Vagina (tissue), 2 donors: ENCODE data around the gene SMIM12. TPM values are rescaled to one million over a fixed set of nuclear protein-coding genes. Genes with fewer than 3 reads are reported as not detected.
A peak's percentile ranks its signal among the peaks of the same experiment; 100 is the strongest.

Source experiments
- DNase-seq, 2 donors: peaks; one replicate each; pipeline ENCODE4 v3.0.0-alpha.2; 2017; ENCODE audit errors: extremely low spot score in 2 of 2
- H3K27ac ChIP-seq: fragments of 200-600 bp; sonication (generic); one replicate; pipeline ENCODE4 v1.5.1; 2019
- H3K27me3 ChIP-seq: fragments of 200-600 bp; sonication (generic); one replicate; pipeline ENCODE4 v1.5.1; 2019
- H3K36me3 ChIP-seq, 2 donors: fragments of 200-600 bp; sonication (generic); one replicate each; pipeline ENCODE4 v1.5.1; 2017 to 2019
- H3K4me1 ChIP-seq: fragments of 200-600 bp; sonication (generic); one replicate; pipeline ENCODE4 v1.5.1; 2019
- H3K4me3 ChIP-seq, 2 donors: fragments of 200-600 bp; sonication (generic); 1 replicate in 1 of 2; 2 replicates in 1 of 2; pipeline ENCODE4 v1.5.1; 2016 to 2019
- H3K9me3 ChIP-seq: fragments of 200-600 bp; sonication (generic); one replicate; pipeline ENCODE4 v1.5.1; 2019
- POLR2A ChIP-seq, 2 donors: fragments of 450-650 bp; IDR thresholded peaks; one replicate each; pipeline ENCODE4 v1.6.1; 2017; ENCODE audit warnings: antibody characterized with exemption in 2 of 2, mild to moderate bottlenecking in 2 of 2, moderate library complexity in 2 of 2
- POLR2AphosphoS5 ChIP-seq, 2 donors: sonication (generic); formaldehyde crosslinking; IDR thresholded peaks; one replicate each; pipeline ENCODE4 v1.9.0; 2017; ENCODE audit warnings: antibody characterized with exemption in 2 of 2, mild to moderate bottlenecking in 2 of 2, low read depth in 1 of 2; ENCODE audit not compliant: insufficient read depth in 1 of 2
- intact Hi-C: fragments of 100-400 bp; cut with DNase I; formaldehyde crosslinking; loops from one replicate; pipeline ENCODE4 v1.15.1; 2023
- total RNA-seq: library from RNA; depleted of rRNA; stranded (reverse); fragments of >200 nt; gene quantifications from one replicate; pipeline ENCODE4 v1.2.3, GENCODE V29; 2016
- TF ChIP-seq, protein P1 (sequence below), 3 experiments: fragments of 450-650 bp in 2 of 3; fragments of 200-600 bp in 1 of 3; sonication (generic) in 1 of 3; IDR thresholded peaks; one replicate each; pipeline ENCODE4 v1.5.1; 2017 to 2019; ENCODE audit warnings: antibody characterized with exemption in 3 of 3, mild to moderate bottlenecking in 2 of 3, moderate library complexity in 2 of 3

Gene SMIM12
- total RNA-seq, 1 donor from 2014 or later: 36.6 TPM

DNA sequence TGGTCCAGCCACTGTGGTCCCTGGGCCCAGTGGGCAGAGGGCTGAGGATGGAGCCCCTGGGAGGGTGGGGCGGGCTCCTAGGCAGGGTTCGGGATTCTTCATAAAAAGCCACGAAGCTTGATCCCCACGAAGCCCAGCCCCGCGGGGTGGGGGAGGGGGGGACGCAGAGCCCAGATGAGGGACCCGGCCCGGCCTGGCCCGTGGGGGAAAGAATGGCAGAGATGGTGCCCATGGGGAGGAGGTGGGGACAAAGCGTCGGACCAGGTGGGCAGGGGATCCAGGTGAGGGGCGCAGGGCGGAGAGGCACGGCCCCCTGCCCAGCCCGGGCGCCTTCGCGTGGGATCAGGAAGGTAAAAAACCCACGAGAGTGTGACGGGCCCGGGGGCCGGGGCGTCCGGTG lies 6.0 kb upstream of the SMIM12 start:
- TF ChIP-seq, protein P1, sequence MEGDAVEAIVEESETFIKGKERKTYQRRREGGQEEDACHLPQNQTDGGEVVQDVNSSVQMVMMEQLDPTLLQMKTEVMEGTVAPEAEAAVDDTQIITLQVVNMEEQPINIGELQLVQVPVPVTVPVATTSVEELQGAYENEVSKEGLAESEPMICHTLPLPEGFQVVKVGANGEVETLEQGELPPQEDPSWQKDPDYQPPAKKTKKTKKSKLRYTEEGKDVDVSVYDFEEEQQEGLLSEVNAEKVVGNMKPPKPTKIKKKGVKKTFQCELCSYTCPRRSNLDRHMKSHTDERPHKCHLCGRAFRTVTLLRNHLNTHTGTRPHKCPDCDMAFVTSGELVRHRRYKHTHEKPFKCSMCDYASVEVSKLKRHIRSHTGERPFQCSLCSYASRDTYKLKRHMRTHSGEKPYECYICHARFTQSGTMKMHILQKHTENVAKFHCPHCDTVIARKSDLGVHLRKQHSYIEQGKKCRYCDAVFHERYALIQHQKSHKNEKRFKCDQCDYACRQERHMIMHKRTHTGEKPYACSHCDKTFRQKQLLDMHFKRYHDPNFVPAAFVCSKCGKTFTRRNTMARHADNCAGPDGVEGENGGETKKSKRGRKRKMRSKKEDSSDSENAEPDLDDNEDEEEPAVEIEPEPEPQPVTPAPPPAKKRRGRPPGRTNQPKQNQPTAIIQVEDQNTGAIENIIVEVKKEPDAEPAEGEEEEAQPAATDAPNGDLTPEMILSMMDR (IDR thresholded peaks at IDR 0.05): no peak
- TF ChIP-seq POLR2AphosphoS5 (IDR thresholded peaks at IDR 0.05; ENCODE audit: insufficient read depth in 1 of 2, low read depth in 1 of 2) (no peak), POLR2A (IDR thresholded peaks at IDR 0.05) (no peak)
- intact Hi-C loops: no loop called here

GRCh38 chr1:34864759-34865158 lies 5.2 kb upstream of the SMIM12 start:
- H3K4me1 ChIP-seq: peaks cover 13% of the 10 kb centered on the region
- DNase-seq: no peak
- H3K27ac ChIP-seq: no peak overlapping the region
- TF ChIP-seq POLR2A (IDR thresholded peaks at IDR 0.05) (no peak), POLR2AphosphoS5 (IDR thresholded peaks at IDR 0.05; ENCODE audit: insufficient read depth in 1 of 2, low read depth in 1 of 2) (no peak)
- TF ChIP-seq, protein P1 (IDR thresholded peaks at IDR 0.05): no peak
- H3K4me3 ChIP-seq: no peak overlapping the region
- H3K36me3 ChIP-seq: no peaks in the 10 kb centered on the region
- intact Hi-C loops: no loop called here
- H3K9me3 ChIP-seq: no peaks in the 10 kb centered on the region
- H3K27me3 ChIP-seq: no peaks in the 10 kb centered on the region

More for the DNA sequence above, 6.0 kb upstream of the SMIM12 start:
- H3K36me3 ChIP-seq: no peaks in the 10 kb centered on the region
- H3K27me3 ChIP-seq: no peaks in the 10 kb centered on the region
- peak overlapping the region; percentile 58 to 63 for H3K4me3 ChIP-seq
- H3K4me1 ChIP-seq: peaks cover 13% of the 10 kb centered on the region
- no peaks in the 10 kb centered on the region for H3K9me3 ChIP-seq
- peak overlapping the region; percentile 74 for H3K27ac ChIP-seq
- DNase-seq: no peak

DNA sequence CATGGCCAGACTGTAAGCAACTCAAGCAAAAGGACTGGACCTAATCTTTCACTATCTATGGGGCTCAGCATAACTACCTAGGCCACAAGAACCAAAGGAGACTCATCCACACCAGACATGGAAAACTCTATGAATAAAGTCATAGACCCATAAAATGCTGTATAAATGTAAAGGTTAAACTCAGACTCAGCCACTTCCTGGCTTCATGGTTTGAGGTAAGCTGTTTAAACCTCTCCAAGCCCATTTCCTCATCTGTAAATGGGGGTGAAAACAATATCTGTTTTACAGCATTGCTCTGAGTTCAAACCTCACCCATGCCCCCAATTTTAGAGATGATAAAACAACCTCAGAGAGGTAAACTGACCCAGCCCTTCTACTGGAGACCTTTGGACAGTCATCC lies 4.0 kb upstream of the SMIM12 start:
- DNase-seq: no peak
- H3K27me3 ChIP-seq: no peaks in the 10 kb centered on the region
- H3K27ac ChIP-seq: no peak overlapping the region
- TF ChIP-seq POLR2AphosphoS5 (IDR thresholded peaks at IDR 0.05; ENCODE audit: insufficient read depth in 1 of 2, low read depth in 1 of 2): no peak
- TF ChIP-seq, protein P1 (IDR thresholded peaks at IDR 0.05): no peak
- TF ChIP-seq POLR2A (IDR thresholded peaks at IDR 0.05): no peak
- no peak overlapping the region for H3K4me3 ChIP-seq
- intact Hi-C loops: no loop called here
- H3K9me3 ChIP-seq: no peaks in the 10 kb centered on the region
- no peaks in the 10 kb centered on the region for H3K36me3 ChIP-seq
- peaks cover 20% of the 10 kb centered on the region for H3K4me1 ChIP-seq

DNA sequence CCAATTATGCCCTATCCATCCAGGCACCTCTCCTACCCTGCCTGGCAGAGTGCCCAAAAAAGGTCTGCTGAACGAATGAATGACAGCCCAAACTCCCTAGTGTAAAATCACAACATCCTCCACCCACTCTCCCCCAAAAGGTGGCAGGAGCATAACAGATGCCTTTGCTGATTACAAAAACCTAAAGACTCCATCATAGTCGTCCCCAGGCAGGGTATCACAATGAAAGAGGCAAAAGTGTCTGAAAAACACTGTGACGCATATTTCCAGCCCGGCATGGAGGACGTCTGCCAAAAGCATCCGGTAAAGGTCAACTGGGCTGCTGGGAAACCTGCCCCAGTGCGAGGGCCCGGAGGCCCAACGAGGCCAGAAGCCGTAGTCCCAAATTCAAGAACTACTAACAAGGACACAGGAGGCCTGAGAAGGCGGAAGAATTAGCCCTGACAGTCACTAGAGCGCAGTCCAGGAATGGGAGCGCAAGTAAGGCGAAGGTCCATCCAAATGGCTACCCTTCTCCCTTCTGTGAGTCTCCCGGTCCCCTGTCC lies 576 bp downstream of the SMIM12 start:
- Histone ChIP-seq H3K4me3 (peak overlapping the region; percentile 98 to 100), H3K4me1 (peaks cover 28% of the 10 kb centered on the region), H3K27ac (peak overlapping the region; percentile 90), H3K9me3 (no peaks in the 10 kb centered on the region), H3K27me3 (no peaks in the 10 kb centered on the region), H3K36me3 (peaks cover 0 to 19% of the 10 kb centered on the region in 2 donors)
- TF ChIP-seq, protein P1 (IDR thresholded peaks at IDR 0.05): no peak
- TF ChIP-seq POLR2A (IDR thresholded peaks at IDR 0.05): no peak
- no peak for TF ChIP-seq POLR2AphosphoS5 (IDR thresholded peaks at IDR 0.05; ENCODE audit: insufficient read depth in 1 of 2, low read depth in 1 of 2)
- DNase-seq: no peak
- intact Hi-C loops: no loop called here

DNA sequence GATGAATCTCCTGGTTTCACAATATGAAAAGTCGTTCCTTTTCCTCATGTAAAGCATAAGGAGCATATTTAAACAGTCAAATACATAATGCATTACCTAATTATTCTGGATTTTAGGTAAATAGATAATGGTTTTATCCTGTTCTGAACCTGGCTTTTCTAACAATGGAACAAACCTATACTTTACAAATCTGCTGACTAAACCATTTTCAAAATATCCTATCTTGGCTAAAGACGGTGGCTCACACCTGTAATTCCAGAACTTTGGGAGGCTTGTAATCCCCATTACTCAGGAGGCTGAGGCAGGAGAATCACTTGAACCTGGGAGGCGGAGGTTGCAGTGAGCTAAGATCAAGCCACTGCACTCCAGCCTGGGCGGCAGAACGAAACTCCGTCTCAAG lies 2.9 kb downstream of the SMIM12 start:
- H3K36me3 ChIP-seq: peaks cover 0 to 22% of the 10 kb centered on the region in 2 donors
- TF ChIP-seq POLR2A (IDR thresholded peaks at IDR 0.05) (no peak), POLR2AphosphoS5 (IDR thresholded peaks at IDR 0.05; ENCODE audit: insufficient read depth in 1 of 2, low read depth in 1 of 2) (no peak)
- TF ChIP-seq, protein P1 (IDR thresholded peaks at IDR 0.05): no peak
- H3K4me3 ChIP-seq: no peak overlapping the region
- H3K27ac ChIP-seq: no peak overlapping the region
- DNase-seq: no peak
- H3K9me3 ChIP-seq: no peaks in the 10 kb centered on the region
- no peaks in the 10 kb centered on the region for H3K27me3 ChIP-seq
- intact Hi-C loops: no loop called here
- H3K4me1 ChIP-seq: peaks cover 32% of the 10 kb centered on the region
